ENCODE results near the gene TIGD3.

Gene TIGD3

GRCh38 chr11:65340226-65340625, 14.3 kb upstream of the TIGD3 start:
- Histone ChIP-seq H3K9me2 (replicated peaks; ENCODE audit: insufficient read depth, low read length) (no peaks in the 10 kb centered on the region), H3F3A (ENCODE audit: insufficient read depth, low read length) (no peaks in the 10 kb centered on the region), H3K9ac (ENCODE audit: low read length) (no peak overlapping the region), H3K4me3 (ENCODE audit: low read length) (no peak overlapping the region), H3K79me2 (ENCODE audit: low read length) (peaks cover 50% of the 10 kb centered on the region), H3K36me3 (replicated peaks; ENCODE audit: insufficient read depth, low read length) (peaks cover 8% of the 10 kb centered on the region), H3K27ac (ENCODE audit: low read length) (no peak overlapping the region), H3K27me3 (replicated peaks; ENCODE audit: insufficient read depth, low read length) (no peaks in the 10 kb centered on the region), H4K20me1 (ENCODE audit: insufficient read depth, low read length) (no peaks in the 10 kb centered on the region; the same call in 1 of the 2 replicates), H3K9me3 (replicated peaks; ENCODE audit: insufficient read depth, low read length) (no peaks in the 10 kb centered on the region), H3K4me2 (ENCODE audit: low read depth, low read length) (no peak overlapping the region), H2AFZ (ENCODE audit: low read length) (no peak overlapping the region), H3K4me1 (ENCODE audit: low read length) (peaks cover 4% of the 10 kb centered on the region; the same call in 1 of the 2 replicates)
- TF ChIP-seq EZH2 (optimal IDR thresholded peaks at IDR 0.05; ENCODE audit: low read depth, low read length) (no peak), EZH2phosphoT487 (IDR thresholded peaks at IDR 0.05; ENCODE audit: low read length) (no peak)
- TF ChIP-seq, protein P1, sequence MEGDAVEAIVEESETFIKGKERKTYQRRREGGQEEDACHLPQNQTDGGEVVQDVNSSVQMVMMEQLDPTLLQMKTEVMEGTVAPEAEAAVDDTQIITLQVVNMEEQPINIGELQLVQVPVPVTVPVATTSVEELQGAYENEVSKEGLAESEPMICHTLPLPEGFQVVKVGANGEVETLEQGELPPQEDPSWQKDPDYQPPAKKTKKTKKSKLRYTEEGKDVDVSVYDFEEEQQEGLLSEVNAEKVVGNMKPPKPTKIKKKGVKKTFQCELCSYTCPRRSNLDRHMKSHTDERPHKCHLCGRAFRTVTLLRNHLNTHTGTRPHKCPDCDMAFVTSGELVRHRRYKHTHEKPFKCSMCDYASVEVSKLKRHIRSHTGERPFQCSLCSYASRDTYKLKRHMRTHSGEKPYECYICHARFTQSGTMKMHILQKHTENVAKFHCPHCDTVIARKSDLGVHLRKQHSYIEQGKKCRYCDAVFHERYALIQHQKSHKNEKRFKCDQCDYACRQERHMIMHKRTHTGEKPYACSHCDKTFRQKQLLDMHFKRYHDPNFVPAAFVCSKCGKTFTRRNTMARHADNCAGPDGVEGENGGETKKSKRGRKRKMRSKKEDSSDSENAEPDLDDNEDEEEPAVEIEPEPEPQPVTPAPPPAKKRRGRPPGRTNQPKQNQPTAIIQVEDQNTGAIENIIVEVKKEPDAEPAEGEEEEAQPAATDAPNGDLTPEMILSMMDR (IDR thresholded peaks at IDR 0.05; ENCODE audit: low read length): no peak
- no peak for DNase-seq

DNA sequence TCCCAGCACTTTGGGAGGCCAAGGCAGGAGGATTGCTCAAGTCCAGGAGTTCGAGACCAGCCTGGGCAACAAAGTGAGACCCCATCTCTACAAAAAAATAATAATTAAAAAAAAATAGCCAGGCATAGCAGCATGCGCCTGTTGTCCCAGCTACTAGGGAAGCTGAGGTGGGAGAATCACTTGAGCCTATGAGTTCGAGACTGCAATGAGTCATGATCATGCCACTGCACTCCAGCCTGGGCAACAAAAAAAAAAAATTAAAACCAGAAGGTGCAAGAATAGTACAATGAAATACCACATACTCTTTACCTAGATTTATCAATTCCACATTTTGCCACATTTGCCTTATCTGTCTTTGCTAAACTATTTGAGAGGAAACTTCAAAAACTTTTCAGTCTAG, 12.7 kb upstream of the TIGD3 start:
- Histone ChIP-seq H4K20me1 (ENCODE audit: insufficient read depth, low read length) (no peaks in the 10 kb centered on the region), H3K4me3 (ENCODE audit: low read length) (no peak overlapping the region), H2AFZ (ENCODE audit: low read length) (no peak overlapping the region), H3K9ac (ENCODE audit: low read length) (no peak overlapping the region), H3K4me2 (ENCODE audit: low read depth, low read length) (no peak overlapping the region), H3K9me3 (replicated peaks; ENCODE audit: insufficient read depth, low read length) (no peaks in the 10 kb centered on the region), H3K27ac (ENCODE audit: low read length) (no peak overlapping the region), H3K79me2 (ENCODE audit: low read length) (peaks cover 35% of the 10 kb centered on the region), H3F3A (ENCODE audit: insufficient read depth, low read length) (no peaks in the 10 kb centered on the region), H3K27me3 (replicated peaks; ENCODE audit: insufficient read depth, low read length) (no peaks in the 10 kb centered on the region), H3K4me1 (ENCODE audit: low read length) (no peaks in the 10 kb centered on the region), H3K36me3 (replicated peaks; ENCODE audit: insufficient read depth, low read length) (peaks cover 13% of the 10 kb centered on the region), H3K9me2 (replicated peaks; ENCODE audit: insufficient read depth, low read length) (no peaks in the 10 kb centered on the region)
- DNase-seq: no peak
- TF ChIP-seq EZH2 (optimal IDR thresholded peaks at IDR 0.05; ENCODE audit: low read depth, low read length) (no peak), EZH2phosphoT487 (IDR thresholded peaks at IDR 0.05; ENCODE audit: low read length) (no peak)
- TF ChIP-seq, protein P1 (IDR thresholded peaks at IDR 0.05; ENCODE audit: low read length): no peak

DNA sequence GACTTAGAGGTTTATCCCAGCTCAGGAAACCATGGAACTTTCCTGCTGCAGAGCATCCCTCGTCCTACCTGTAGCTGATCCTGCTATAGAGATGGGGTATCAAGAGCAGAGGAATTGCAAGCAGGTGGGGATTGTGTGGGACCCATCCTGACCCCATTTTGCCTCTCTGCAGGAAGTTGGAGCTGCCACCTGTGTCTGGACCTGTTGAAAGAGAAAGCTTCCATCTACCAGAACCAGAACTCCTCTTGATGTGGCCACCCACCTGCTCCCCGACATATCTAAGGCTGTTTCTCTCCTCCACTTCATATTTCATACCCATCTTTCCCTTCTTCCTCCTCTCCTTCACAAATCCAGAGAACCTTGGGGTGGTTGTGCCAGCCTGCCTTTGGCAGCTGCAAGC, 3.0 kb upstream of the TIGD3 start:
- TF ChIP-seq EZH2phosphoT487 (IDR thresholded peaks at IDR 0.05; ENCODE audit: low read length) (no peak), EZH2 (optimal IDR thresholded peaks at IDR 0.05; ENCODE audit: low read depth, low read length) (no peak)
- TF ChIP-seq, protein P1 (IDR thresholded peaks at IDR 0.05; ENCODE audit: low read length): no peak
- no peak for DNase-seq
- Histone ChIP-seq H3K9ac (ENCODE audit: low read length) (no peak overlapping the region), H3K36me3 (replicated peaks; ENCODE audit: insufficient read depth, low read length) (0 out of 2 replicates have a peak, but pooled peaks cover 3% of the 10 kb centered on the region), H3K4me3 (ENCODE audit: low read length) (no peak overlapping the region), H3K9me3 (replicated peaks; ENCODE audit: insufficient read depth, low read length) (no peaks in the 10 kb centered on the region), H2AFZ (ENCODE audit: low read length) (no peak overlapping the region), H3K4me2 (ENCODE audit: low read depth, low read length) (no peak overlapping the region), H3K79me2 (ENCODE audit: low read length) (no peaks in the 10 kb centered on the region), H3K9me2 (replicated peaks; ENCODE audit: insufficient read depth, low read length) (no peaks in the 10 kb centered on the region), H4K20me1 (ENCODE audit: insufficient read depth, low read length) (no peaks in the 10 kb centered on the region), H3F3A (ENCODE audit: insufficient read depth, low read length) (peaks cover 20% of the 10 kb centered on the region), H3K4me1 (ENCODE audit: low read length) (peaks cover 11% of the 10 kb centered on the region; the same call in 1 of the 2 replicates), H3K27me3 (replicated peaks; ENCODE audit: insufficient read depth, low read length) (no peaks in the 10 kb centered on the region), H3K27ac (ENCODE audit: low read length) (no peak overlapping the region)

All from MM.1S (cell line).